ENCODE data around the gene GPR146. TPM values are rescaled to one million over a fixed set of nuclear protein-coding genes. Genes with fewer than 3 reads are reported as not detected.
A peak's percentile ranks its signal among the peaks of the same experiment; 100 is the strongest.

GPR146 gene
- total and polyA plus RNA-seq, 2 of the 13 experiments (the other 11 are each of a cell fraction or from before 2014, with no cell fraction given), result 2.0 to 15.9 TPM

DNA sequence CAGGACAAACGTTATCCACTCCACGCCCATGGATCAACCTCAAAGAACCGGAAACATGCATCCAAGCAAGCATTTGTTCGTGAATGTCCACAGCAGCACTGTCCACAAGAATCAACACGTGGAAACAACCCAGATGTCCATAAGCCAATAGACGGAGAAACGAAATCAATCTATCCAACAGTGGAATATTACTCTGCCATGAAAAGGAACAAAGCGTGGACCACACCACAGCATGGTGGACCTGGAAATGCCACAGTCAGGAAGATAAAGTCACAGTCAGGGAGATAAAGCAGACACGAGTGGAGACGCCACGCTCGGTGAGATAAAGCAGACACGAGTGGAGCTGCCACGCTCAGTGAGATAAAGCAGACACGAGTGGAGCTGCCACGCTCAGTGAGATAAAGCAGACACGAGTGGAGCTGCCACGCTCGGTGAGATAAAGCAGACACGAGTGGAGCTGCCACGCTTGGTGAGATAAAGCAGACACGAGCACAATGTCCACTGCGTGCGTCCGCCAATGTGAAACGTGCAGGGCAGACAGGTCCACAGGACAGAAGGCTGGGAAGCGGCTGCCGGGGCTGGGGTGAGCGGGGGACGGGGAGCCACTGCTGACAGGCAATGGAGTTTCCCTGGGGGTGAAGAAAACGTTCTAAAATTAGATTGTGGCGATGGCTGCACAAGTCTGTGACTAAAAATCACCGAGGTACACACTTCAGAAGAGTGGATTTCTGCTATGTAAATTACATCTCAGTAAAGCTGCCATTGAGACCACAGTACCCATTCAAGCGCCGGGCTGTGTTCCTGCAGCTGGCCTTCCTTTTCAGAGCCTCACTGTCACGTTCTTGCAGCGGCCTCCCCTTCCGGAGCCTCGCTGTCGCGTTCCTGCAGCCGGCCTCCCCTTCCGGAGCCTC is 54.2 kb downstream of the GPR146 start:
- H3K9me3 ChIP-seq (ENCODE audit: low read length), result no peaks in the 10 kb centered on the region
- ChIA-PET CTCF (ENCODE audit: low intra/inter-chr PET ratio, low total read pairs) (no interaction called here), POLR2A (no interaction called here)
- no peak overlapping the region for H3K4me3 ChIP-seq (replicated peaks in 1 of 3; ENCODE audit: insufficient read depth in 1 of 3, low read depth in 2 of 3, low read length in 3 of 3)
- no peaks in the 10 kb centered on the region for H3K27me3 ChIP-seq (ENCODE audit: control insufficient read depth in 1 of 2, insufficient read depth in 2 of 2, low read length in 2 of 2)
- no TSS peak for BruUV-seq (replicated peaks)
- no peak for ATAC-seq
- 96% methylated on average over 43 of the region's 43 CpGs for WGBS (ENCODE audit: low lambda C conversion rate)
- H3K4me2 ChIP-seq (ENCODE audit: low read depth, low read length), result no peak overlapping the region
- H3K79me2 ChIP-seq (ENCODE audit: insufficient read depth, low read length), result peaks cover 41% of the 10 kb centered on the region
- intact Hi-C loops (cut with micrococcal nuclease; ENCODE audit: unreplicated experiment) (no loop called here), in situ Hi-C loops (cut with HindIII; ENCODE audit: extremely low pct_ligation_motif_present, low pct_unique_long_range_greater_than_20kb) (no loop called here)
- no peak overlapping the region for H3K27ac ChIP-seq (ENCODE audit: extremely low read length, insufficient read depth, low read length)
- no peak for DNase-seq (ENCODE audit: low spot score)
- H2AFZ ChIP-seq (ENCODE audit: low read length), result no peak overlapping the region
- H3K9ac ChIP-seq (ENCODE audit: insufficient read depth, low read depth, low read length), result no peak overlapping the region
- TF ChIP-seq SOX6 (IDR thresholded peaks at IDR 0.05) (no peak), SOX6 (CRISPR knock-in tag; IDR thresholded peaks at IDR 0.05) (no peak), KDM3A (CRISPR knock-in tag; IDR thresholded peaks at IDR 0.05; ENCODE audit: low read depth) (no peak), HNRNPLL (IDR thresholded peaks at IDR 0.05; ENCODE audit: low read depth, low read length, poor library complexity, severe bottlenecking) (no peak), KAT2B (IDR thresholded peaks at IDR 0.05; ENCODE audit: borderline replicate concordance, low read depth, low read length) (no peak), ZMYM3 (CRISPR knock-in tag; IDR thresholded peaks at IDR 0.05) (peak; percentile 69), ZNF20 (CRISPR knock-in tag; IDR thresholded peaks at IDR 0.05) (no peak)
- peaks cover 55% of the 10 kb centered on the region for H3K4me1 ChIP-seq (ENCODE audit: insufficient read depth, low read length)
- H3K36me3 ChIP-seq (replicated peaks in 1 of 2; ENCODE audit: control insufficient read depth in 1 of 2, insufficient read depth in 2 of 2, low read length in 2 of 2), result peaks cover 10 to 25% of the 10 kb centered on the region in 2 experiments; a peak in 4 of 5 replicates
- FAIRE-seq, result no peak
- no peaks in the 10 kb centered on the region for H4K20me1 ChIP-seq (ENCODE audit: insufficient read depth, low read length)

GRCh38 chr7:1099154-1099542 is 54.8 kb downstream of the GPR146 start:
- no peak for FAIRE-seq
- H3K79me2 ChIP-seq (ENCODE audit: insufficient read depth, low read length), result peaks cover 42% of the 10 kb centered on the region
- H3K36me3 ChIP-seq (replicated peaks in 1 of 2; ENCODE audit: control insufficient read depth in 1 of 2, insufficient read depth in 2 of 2, low read length in 2 of 2), result peaks cover 10 to 25% of the 10 kb centered on the region in 2 experiments; a peak in 4 of 5 replicates
- DNase-seq (ENCODE audit: low spot score), result no peak
- ChIA-PET POLR2A (no interaction called here), CTCF (ENCODE audit: low intra/inter-chr PET ratio, low total read pairs) (no interaction called here)
- BruUV-seq (replicated peaks), result no TSS peak
- no peak overlapping the region for H3K9ac ChIP-seq (ENCODE audit: insufficient read depth, low read depth, low read length)
- no peak overlapping the region for H2AFZ ChIP-seq (ENCODE audit: low read length)
- no peak for ATAC-seq
- no peaks in the 10 kb centered on the region for H4K20me1 ChIP-seq (ENCODE audit: insufficient read depth, low read length)
- H3K4me3 ChIP-seq (replicated peaks in 1 of 3; ENCODE audit: insufficient read depth in 1 of 3, low read depth in 2 of 3, low read length in 3 of 3), result no peak overlapping the region
- in situ Hi-C loops (cut with HindIII; ENCODE audit: extremely low pct_ligation_motif_present, low pct_unique_long_range_greater_than_20kb) (no loop called here), intact Hi-C loops (cut with micrococcal nuclease; ENCODE audit: unreplicated experiment) (no loop called here)
- H3K27me3 ChIP-seq (ENCODE audit: control insufficient read depth in 1 of 2, insufficient read depth in 2 of 2, low read length in 2 of 2), result no peaks in the 10 kb centered on the region
- 97% methylated on average over 26 of the region's 26 CpGs for WGBS (ENCODE audit: low lambda C conversion rate)
- no peak overlapping the region for H3K27ac ChIP-seq (ENCODE audit: extremely low read length, insufficient read depth, low read length)
- H3K4me1 ChIP-seq (ENCODE audit: insufficient read depth, low read length), result peaks cover 55% of the 10 kb centered on the region
- H3K9me3 ChIP-seq (ENCODE audit: low read length), result no peaks in the 10 kb centered on the region
- H3K4me2 ChIP-seq (ENCODE audit: low read depth, low read length), result no peak overlapping the region
- TF ChIP-seq CC2D1A (CRISPR knock-in tag; IDR thresholded peaks at IDR 0.05), result no peak
- TF ChIP-seq HNF4G (IDR thresholded peaks at IDR 0.05; ENCODE audit: borderline replicate concordance, low read depth, low read length), result no peak
- no peak for TF ChIP-seq HNF4G (CRISPR knock-in tag; IDR thresholded peaks at IDR 0.05; ENCODE audit: borderline replicate concordance, low read depth)
- TF ChIP-seq HNRNPL (IDR thresholded peaks at IDR 0.05; ENCODE audit: low read depth, low read length), result no peak
- TF ChIP-seq SP1 (IDR thresholded peaks at IDR 0.05), result no peak
- no peak for TF ChIP-seq SP1 (CRISPR knock-in tag; IDR thresholded peaks at IDR 0.05)
- no peak for TF ChIP-seq ZNF350 (CRISPR knock-in tag; IDR thresholded peaks at IDR 0.05; ENCODE audit: borderline replicate concordance, low read depth)
- TF ChIP-seq ZNF747 (CRISPR knock-in tag; IDR thresholded peaks at IDR 0.05; ENCODE audit: borderline replicate concordance), result no peak
- TF ChIP-seq, protein P1, sequence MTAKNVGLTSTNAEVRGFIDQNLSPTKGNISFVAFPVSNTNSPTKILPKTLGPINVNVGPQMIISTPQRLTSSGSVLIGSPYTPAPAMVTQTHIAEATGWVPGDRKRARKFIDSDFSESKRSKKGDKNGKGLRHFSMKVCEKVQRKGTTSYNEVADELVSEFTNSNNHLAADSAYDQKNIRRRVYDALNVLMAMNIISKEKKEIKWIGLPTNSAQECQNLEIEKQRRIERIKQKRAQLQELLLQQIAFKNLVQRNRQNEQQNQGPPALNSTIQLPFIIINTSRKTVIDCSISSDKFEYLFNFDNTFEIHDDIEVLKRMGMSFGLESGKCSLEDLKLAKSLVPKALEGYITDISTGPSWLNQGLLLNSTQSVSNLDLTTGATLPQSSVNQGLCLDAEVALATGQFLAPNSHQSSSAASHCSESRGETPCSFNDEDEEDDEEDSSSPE (CRISPR knock-in tag; IDR thresholded peaks at IDR 0.05), result no peak
- TF ChIP-seq ZNF33B (CRISPR knock-in tag; IDR thresholded peaks at IDR 0.05), result no peak

Data from HepG2 (cell line).